GM10847 (cell line): ENCODE results near the gene PRSS3.

Source experiments
- POLR2A ChIP-seq: IDR thresholded peaks from 2 replicates; pipeline ENCODE4 v1.6.1; 2011; ENCODE audit not compliant: insufficient read length; ENCODE audit errors: extremely low read depth

Gene PRSS3

DNA sequence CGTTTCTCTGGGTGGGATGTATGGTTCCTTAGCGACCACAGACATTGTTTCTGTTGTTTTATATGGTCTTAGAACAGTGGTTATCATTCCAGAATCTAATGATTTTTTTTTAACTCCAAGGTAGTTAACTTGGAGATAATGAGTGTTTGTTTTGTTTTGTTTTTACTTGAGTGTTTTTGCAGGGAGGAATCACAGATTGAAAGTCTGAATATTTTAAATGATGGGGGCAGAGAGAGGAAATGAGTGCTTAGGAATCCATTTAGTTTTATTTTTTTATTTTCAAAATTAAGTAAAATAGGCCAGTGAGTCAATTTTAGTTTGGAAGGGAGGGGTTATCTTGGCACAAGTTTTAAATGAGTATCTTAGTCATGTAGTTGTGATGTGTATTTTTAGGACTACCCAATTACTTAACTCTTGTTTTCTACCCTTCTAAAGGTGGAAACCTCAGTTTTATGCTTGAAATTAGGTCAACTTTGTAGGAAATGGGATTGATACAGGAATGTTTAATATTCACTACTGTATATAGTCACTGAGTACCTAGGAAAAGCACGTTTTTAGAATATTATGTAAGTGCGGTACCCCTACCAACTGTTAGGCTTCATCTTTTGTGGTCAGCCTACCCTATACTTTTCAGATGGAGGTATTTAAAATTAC lies 23.6 kb downstream of the PRSS3 start:
- no peak for TF ChIP-seq POLR2A

GRCh38 chr9:33820231-33820745 lies 24.9 kb downstream of the PRSS3 start:
- TF ChIP-seq POLR2A, result no peak

DNA sequence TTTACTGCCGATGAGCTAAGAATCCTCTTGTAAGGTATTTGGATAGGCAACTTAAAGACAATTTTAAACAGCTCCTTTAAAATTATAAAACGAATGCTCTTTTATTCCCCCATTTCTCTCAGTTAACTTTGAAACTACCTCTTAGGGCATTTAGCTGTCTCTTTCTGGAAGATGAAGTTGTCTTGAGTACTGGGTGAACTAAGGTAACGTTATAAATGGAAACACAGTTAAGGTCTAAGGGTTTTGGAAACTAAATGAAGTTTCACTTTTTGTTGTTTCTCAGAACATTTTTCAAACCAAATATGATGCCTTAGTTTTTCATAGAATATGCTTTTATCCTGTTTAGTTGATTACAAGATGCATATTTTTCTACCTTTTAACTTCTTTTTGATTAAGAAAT lies 28.4 kb downstream of the PRSS3 start:
- no peak for TF ChIP-seq POLR2A

- no peak for TF ChIP-seq POLR2A
Observed at GRCh38 chr9:33835625-33836260, 40.4 kb downstream of the PRSS3 start.

GRCh38 chr9:33837138-33837537 lies 41.8 kb downstream of the PRSS3 start:
- no peak for TF ChIP-seq POLR2A

DNA sequence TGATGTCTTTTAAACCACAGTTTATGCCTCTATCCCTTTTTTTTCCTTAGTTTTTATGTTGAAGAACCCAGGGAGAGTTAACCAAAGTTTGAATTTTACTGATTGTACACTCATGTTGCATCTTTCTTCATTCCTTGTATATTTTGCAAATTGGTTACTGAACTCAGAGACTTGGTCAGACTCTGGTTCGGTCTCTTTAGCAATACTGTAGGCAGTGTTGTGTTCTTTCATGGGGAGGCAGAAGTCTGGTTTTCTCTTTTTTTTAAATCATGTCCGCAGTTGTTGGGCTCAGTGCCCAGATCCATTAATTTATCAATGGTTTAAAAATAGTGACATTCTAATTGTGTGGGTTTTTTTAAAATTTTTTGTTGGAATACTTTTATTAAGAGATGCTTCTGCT lies 45.0 kb downstream of the PRSS3 start:
- TF ChIP-seq POLR2A, result no peak

DNA sequence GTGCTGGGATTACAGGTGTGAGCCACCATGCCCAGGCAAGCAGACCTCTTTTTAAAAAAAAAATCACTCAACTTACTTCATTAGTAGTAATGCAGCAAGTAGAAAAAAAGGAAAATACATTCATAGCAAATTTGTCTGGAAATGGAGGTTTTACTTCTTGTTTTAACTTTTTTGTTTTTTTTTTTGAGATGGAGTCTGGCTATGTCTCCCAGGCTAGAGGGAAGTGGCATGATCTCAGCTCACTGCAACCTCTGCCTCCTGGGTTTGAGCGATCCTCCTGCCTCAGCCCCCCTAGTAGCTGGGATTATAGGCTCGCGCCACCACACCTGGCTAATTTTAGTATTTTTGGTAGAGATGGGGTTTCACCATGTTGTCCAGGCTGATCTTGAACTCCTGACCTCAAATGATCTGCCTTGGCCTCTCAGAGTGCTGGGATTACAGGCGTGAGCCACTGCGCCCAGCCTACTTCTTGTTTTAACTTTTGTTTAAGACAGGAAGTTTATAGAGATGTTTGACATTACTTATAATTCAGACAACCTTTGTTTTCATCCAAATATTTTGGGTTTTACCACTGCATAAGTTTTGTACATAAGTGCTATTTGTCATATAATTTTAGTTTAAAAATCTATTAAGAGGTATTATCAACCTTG lies 48.1 kb downstream of the PRSS3 start:
- no peak for TF ChIP-seq POLR2A

- TF ChIP-seq POLR2A, result no peak
Observed at GRCh38 chr9:33846231-33846630, 50.9 kb downstream of the PRSS3 start.
